PC-3 (cell line): ENCODE measurements around the gene FGFBP3. TPM values are rescaled to one million over a fixed set of nuclear protein-coding genes. Genes with fewer than 3 reads are reported as not detected.

ENCODE experiments used
- ATAC-seq: fragments of 200-7000 bp; cut with Tn5 transposase; 2 replicates; pipeline ENCODE4 v1.9.1; 2020; ENCODE audit warnings: mild to moderate bottlenecking, moderate library complexity
- BruUV-seq: library from RNA; stranded (reverse); fragments of 400-500 nt; replicated peaks from 2 replicates; lab custom pipeline; 2021; lab: Mats Ljungman, UMichigan
- CTCF ChIA-PET: fragments of 300-600 bp; sonication (Branson Sonifier 250); formaldehyde crosslinking; loops from one replicate; lab custom pipeline; 2022; ENCODE audit warnings: antibody characterized with exemption; lab: Charles Lee
- POLR2A ChIA-PET: fragments of 300-600 bp; sonication (Branson Sonifier 250); formaldehyde crosslinking; loops from one replicate; lab custom pipeline; 2022; ENCODE audit warnings: antibody characterized with exemption; ENCODE audit not compliant: unreplicated experiment; lab: Charles Lee
- DNase-seq: peaks from one replicate; pipeline ENCODE4 v3.0.0-alpha.2; 2015
- H2AFZ ChIP-seq: fragments of 300-600 bp; sonication (generic); 2 replicates; pipeline ENCODE4 v1.6.0; 2016; ENCODE audit warnings: antibody characterized with exemption, low read length
- H3F3A ChIP-seq: fragments of 300-600 bp; sonication (generic); one replicate; pipeline ENCODE4 v1.6.0; 2017; ENCODE audit warnings: antibody characterized with exemption, low read length, control low read depth, mild to moderate bottlenecking; ENCODE audit not compliant: unreplicated experiment
- H3K27ac ChIP-seq: fragments of 300-600 bp; sonication (generic); 2 replicates; pipeline ENCODE4 v1.5.1; 2016; ENCODE audit warnings: mild to moderate bottlenecking, low read length
- H3K27me3 ChIP-seq: fragments of 300-600 bp; sonication (generic); 2 replicates; pipeline ENCODE4 v1.6.1; 2016; ENCODE audit warnings: low read length, mixed read lengths
- H3K36me3 ChIP-seq: fragments of 300-600 bp; sonication (generic); 2 replicates; pipeline ENCODE4 v1.6.1; 2016; ENCODE audit warnings: low read depth, mixed run types, low read length, mixed read lengths
- H3K4me1 ChIP-seq: fragments of 300-600 bp; sonication (generic); 2 replicates; pipeline ENCODE4 v1.5.1; 2016; ENCODE audit warnings: low read length; ENCODE audit not compliant: insufficient read depth
- H3K4me2 ChIP-seq: fragments of 300-600 bp; sonication (generic); 2 replicates; pipeline ENCODE4 v1.6.0; 2016; ENCODE audit warnings: low read length
- H3K4me3 ChIP-seq: fragments of 300-600 bp; sonication (generic); 2 replicates; pipeline ENCODE4 v1.5.1; 2016; ENCODE audit warnings: mild to moderate bottlenecking, low read length, mixed read lengths
- H3K79me2 ChIP-seq: fragments of 300-600 bp; sonication (generic); 2 replicates; pipeline ENCODE4 v1.6.1; 2017; ENCODE audit warnings: low read length, mixed read lengths
- H3K9ac ChIP-seq: fragments of 300-600 bp; sonication (generic); 2 replicates; pipeline ENCODE4 v1.6.0; 2016; ENCODE audit warnings: mild to moderate bottlenecking, low read length
- H3K9me2 ChIP-seq: fragments of 300-600 bp; sonication (generic); replicated peaks from 2 replicates; pipeline ENCODE4 v1.6.1; 2016; ENCODE audit warnings: mixed run types, low read length, mixed read lengths
- H3K9me3 ChIP-seq: fragments of 300-600 bp; sonication (generic); 2 replicates; pipeline ENCODE4 v1.6.1; 2016; ENCODE audit warnings: low read length, mixed read lengths
- H4K20me1 ChIP-seq: fragments of 300-600 bp; sonication (generic); 2 replicates; pipeline ENCODE4 v1.6.1; 2016; ENCODE audit warnings: low read length, mixed read lengths
- CTCF ChIP-seq: fragments of 300-600 bp; sonication (generic); conservative IDR thresholded peaks from 2 replicates; pipeline ENCODE4 v1.5.1; 2017; ENCODE audit warnings: antibody characterized with exemption, low read depth, mild to moderate bottlenecking, low read length
- EZH2 ChIP-seq: fragments of 300-600 bp; sonication (generic); IDR thresholded peaks from one replicate; pipeline ENCODE4 v1.6.1; 2017; ENCODE audit warnings: antibody characterized with exemption, mild to moderate bottlenecking, low read length; ENCODE audit not compliant: unreplicated experiment
- EZH2phosphoT487 ChIP-seq: fragments of 300-600 bp; sonication (generic); IDR thresholded peaks from 2 replicates; pipeline ENCODE4 v1.6.1; 2018; ENCODE audit warnings: mild to moderate bottlenecking, antibody characterized with exemption, low read length, borderline replicate concordance
- intact Hi-C: fragments of 100-400 bp; cut with micrococcal nuclease; formaldehyde crosslinking; loops from 2 replicates; pipeline ENCODE4 v1.9.0; 2023
- total RNA-seq: library from RNA; depleted of rRNA; stranded (reverse); fragments of >200 nt; gene quantifications from 2 replicates; pipeline ENCODE4 v1.2.3, GENCODE V29; 2014

FGFBP3 gene
- total RNA-seq, 1 experiment from 2014 or later = 1.2 TPM

- no peaks in the 10 kb centered on the region for H3K27me3 ChIP-seq
- peaks cover 16% of the 10 kb centered on the region; the same call in 1 of the 2 replicates for H3K4me1 ChIP-seq
- intact Hi-C loops = no loop called here
- ChIA-PET CTCF (interaction anchor here (0.6 kb wide), 1 partner anchor 53 kb away, joined by 3 read pairs; no protein-coding TSS in a partner anchor), POLR2A (interaction anchor here (0.5 to 0.6 kb wide), 5 partner anchors 9 to 924 kb away, joined by 3 to 4 read pairs (median 3); partner anchors contain the start of gene TNKS2)
- peaks cover 7% of the 10 kb centered on the region; the same call in 1 of the 2 replicates for H3K36me3 ChIP-seq
- H4K20me1 ChIP-seq = peaks cover 22% of the 10 kb centered on the region; the same call in 1 of the 2 replicates
- TF ChIP-seq EZH2 = no peak
- TF ChIP-seq EZH2phosphoT487 = no peak
- no peak for TF ChIP-seq CTCF
- no peaks in the 10 kb centered on the region for H3K9me2 ChIP-seq
- ATAC-seq = peak; percentile 97
- TSS peak; percentile 97 for BruUV-seq
- peak within 1 kb of the TSS; percentile 89 for H3K4me2 ChIP-seq
- H3K9me3 ChIP-seq = no peaks in the 10 kb centered on the region
- peaks cover 50% of the 10 kb centered on the region for H3K79me2 ChIP-seq
- no peaks in the 10 kb centered on the region for H3F3A ChIP-seq
- H3K27ac ChIP-seq = peak within 1 kb of the TSS; percentile 79
- peak within 1 kb of the TSS; percentile 91 for H2AFZ ChIP-seq
- DNase-seq = peak; percentile 91
- peak within 1 kb of the TSS; percentile 95 for H3K4me3 ChIP-seq
- peak within 1 kb of the TSS; percentile 88 for H3K9ac ChIP-seq
These were observed 14.3 kb upstream of the FGFBP3 start, which contains the start of gene BTAF1 for GRCh38 chr10:91923371-91924211. Gene BTAF1, plus strand, starts transcription at chr10:91923770. Its CDS starts 307 bp downstream, at chr10:91924077.

- H3K4me3 ChIP-seq = no peak overlapping the region
- no TSS peak for BruUV-seq
- POLR2A ChIA-PET = no interaction called here
These were observed 10.4 kb upstream of the FGFBP3 start for GRCh38 chr10:91919651-91920050.

More at GRCh38 chr10:91919651-91920050, 10.4 kb upstream of the FGFBP3 start:
- CTCF ChIA-PET = no interaction called here
- no peak overlapping the region for H3K9ac ChIP-seq
- no peaks in the 10 kb centered on the region for H3K36me3 ChIP-seq
- no peaks in the 10 kb centered on the region for H3K27me3 ChIP-seq
- intact Hi-C loops = no loop called here
- ATAC-seq (no peak), DNase-seq (no peak)
- peaks cover 6% of the 10 kb centered on the region; the same call in 1 of the 2 replicates for H3K4me1 ChIP-seq
- H3K9me3 ChIP-seq = no peaks in the 10 kb centered on the region
- peaks cover 10% of the 10 kb centered on the region for H3K79me2 ChIP-seq
- no peak overlapping the region for H3K4me2 ChIP-seq
- H3F3A ChIP-seq = no peaks in the 10 kb centered on the region
- TF ChIP-seq EZH2phosphoT487 (no peak), CTCF (no peak), EZH2 (no peak)
- no peak overlapping the region for H2AFZ ChIP-seq
- peaks cover 3% of the 10 kb centered on the region; the same call in 1 of the 2 replicates for H4K20me1 ChIP-seq
- H3K9me2 ChIP-seq = no peaks in the 10 kb centered on the region
- H3K27ac ChIP-seq = no peak overlapping the region
